Stimulated activated CD4-positive, alpha-beta T cell treated with anti-CD3 and anti-CD28 coated beads, Interleukin-1b, Interleukin-23, amount 100 ng/mL, for 4 hours (primary cell): Measurements from ENCODE around the gene POLN.
A peak's percentile ranks its signal among the peaks of the same experiment; 100 is the strongest.
"Not testable (repeated sequence)": the region's sequence is repeated elsewhere in the genome, so short reads cannot be mapped to it uniquely, and the experiment has no call there.

Experiments
- DNase-seq, 2 donors: peaks; one replicate each; pipeline ENCODE4 v3.0.0-alpha.2; 2020; ENCODE audit warnings: low read depth in 2 of 2

POLN gene

GRCh38 chr4:2220016-2220630 is 21.8 kb downstream of the POLN start:
- DNase-seq: peak; percentile 67 to 73

GRCh38 chr4:2219233-2219760 is 22.6 kb downstream of the POLN start:
- DNase-seq: no peak

- no peak for DNase-seq
Observed at GRCh38 chr4:2218436-2218835, 23.5 kb downstream of the POLN start.

- DNase-seq: no peak
Observed at GRCh38 chr4:2217726-2218125, 24.2 kb downstream of the POLN start.

- no peak for DNase-seq
Observed at GRCh38 chr4:2212831-2213230, 29.1 kb downstream of the POLN start.

- not testable (repeated sequence) for DNase-seq
Observed at GRCh38 chr4:2202789-2203188, 39.1 kb downstream of the POLN start.

- no peak for DNase-seq
Observed at GRCh38 chr4:2194496-2194895, 47.4 kb downstream of the POLN start.

GRCh38 chr4:2193326-2193725 is 48.6 kb downstream of the POLN start:
- DNase-seq: no peak

- no peak for DNase-seq
Observed at GRCh38 chr4:2186865-2187172, 55.1 kb downstream of the POLN start.

GRCh38 chr4:2186133-2186864 is 55.6 kb downstream of the POLN start:
- no peak for DNase-seq

GRCh38 chr4:2183394-2183793 is 58.5 kb downstream of the POLN start:
- DNase-seq: no peak

- no peak for DNase-seq
Observed at GRCh38 chr4:2182994-2183393, 58.9 kb downstream of the POLN start.

GRCh38 chr4:2180410-2180809 is 61.5 kb downstream of the POLN start:
- no peak for DNase-seq

- no peak for DNase-seq
Observed at GRCh38 chr4:2179717-2180116, 62.2 kb downstream of the POLN start.

- no peak for DNase-seq
Observed at GRCh38 chr4:2178986-2179385, 62.9 kb downstream of the POLN start.

- no peak for DNase-seq
Observed at GRCh38 chr4:2177443-2178093, 64.4 kb downstream of the POLN start.

GRCh38 chr4:2175990-2176698 is 65.8 kb downstream of the POLN start:
- no peak for DNase-seq

GRCh38 chr4:2174061-2174460 is 67.9 kb downstream of the POLN start:
- no peak for DNase-seq

- no peak for DNase-seq
Observed at GRCh38 chr4:2172627-2173231, 69.2 kb downstream of the POLN start.

- no peak for DNase-seq
Observed at GRCh38 chr4:2172161-2172560, 69.8 kb downstream of the POLN start.

- DNase-seq: no peak
Observed at GRCh38 chr4:2168469-2169319, 73.2 kb downstream of the POLN start.
